ENCODE results near the gene AZIN2.
"Not testable (repeated sequence)": the region's sequence is repeated elsewhere in the genome, so short reads cannot be mapped to it uniquely, and the experiment has no call there.

AZIN2 gene

DNA sequence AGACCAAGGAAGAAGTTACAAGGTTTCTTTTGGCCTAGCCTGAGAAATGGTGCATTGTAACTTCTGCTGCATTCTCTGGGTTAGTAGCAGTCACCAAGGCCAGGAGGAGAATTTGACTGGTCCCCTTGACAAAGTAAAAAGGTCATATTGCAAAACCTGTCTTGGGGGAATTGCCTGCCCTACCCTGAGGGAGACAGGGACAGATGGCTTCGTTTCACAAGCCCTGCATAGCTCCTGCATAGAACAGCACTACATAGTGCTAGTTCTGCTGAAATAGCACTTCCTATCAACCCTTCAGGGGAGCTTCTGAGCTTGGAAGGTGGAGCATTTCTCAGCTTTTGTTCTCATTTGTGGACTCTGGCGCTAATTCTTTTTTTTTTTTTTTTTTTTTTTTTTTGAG is 23.9 kb upstream of the AZIN2 start:
- no peak for DNase-seq (ENCODE audit: low read depth, low spot score)

DNA sequence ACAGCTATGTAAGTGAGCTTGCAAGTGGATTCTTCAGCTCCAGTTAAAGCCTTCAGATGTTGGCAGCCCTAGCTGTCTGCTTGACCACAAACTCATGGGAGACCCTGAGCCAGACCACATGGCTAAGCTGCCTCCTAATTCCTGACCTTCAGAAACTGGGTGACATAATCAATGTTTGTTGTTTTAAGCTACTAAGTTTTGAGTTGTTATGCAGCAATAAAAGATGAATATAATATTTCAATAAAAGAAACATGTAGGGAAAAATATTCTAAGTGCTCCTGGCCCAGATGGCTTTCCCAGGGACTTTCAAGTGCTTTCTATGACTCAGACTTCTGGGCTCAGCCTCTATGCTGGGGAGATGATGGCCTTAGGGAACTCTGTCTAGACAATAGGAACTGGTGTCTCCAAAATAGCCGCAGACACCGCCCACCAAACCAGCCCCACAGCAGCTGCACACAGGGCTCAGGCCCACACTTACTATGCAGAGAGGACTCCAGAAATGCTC is 20.3 kb upstream of the AZIN2 start:
- no peak for DNase-seq (ENCODE audit: low read depth, low spot score)

GRCh38 chr1:33061834-33062233 is 19.1 kb upstream of the AZIN2 start:
- DNase-seq (ENCODE audit: low read depth, low spot score) = no peak

- not testable (repeated sequence) for DNase-seq (ENCODE audit: low read depth, low spot score)
These were observed 16.7 kb upstream of the AZIN2 start for GRCh38 chr1:33064284-33064683.

GRCh38 chr1:33065301-33065700 is 15.7 kb upstream of the AZIN2 start:
- no peak for DNase-seq (ENCODE audit: low read depth, low spot score)

DNA sequence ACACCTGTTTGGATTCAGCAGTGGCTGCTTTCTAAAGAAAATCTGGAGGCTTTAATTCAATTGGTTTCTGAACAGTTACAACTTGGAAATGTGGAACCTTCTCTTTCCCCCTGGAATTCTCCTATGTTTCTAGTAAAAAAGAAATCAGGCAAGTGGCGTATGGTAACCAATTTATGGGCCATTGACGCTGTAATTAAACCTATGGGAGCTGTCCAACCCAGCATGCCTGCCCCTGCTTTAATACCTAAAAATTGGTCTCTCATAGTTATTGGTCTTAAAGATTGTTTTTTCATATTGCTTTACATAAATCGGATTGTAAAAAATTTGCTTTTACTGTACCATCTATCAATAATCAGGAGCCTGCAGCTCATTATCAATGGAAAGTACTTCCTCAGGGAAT is 14.5 kb upstream of the AZIN2 start:
- not testable (repeated sequence) for DNase-seq (ENCODE audit: low read depth, low spot score)

DNA sequence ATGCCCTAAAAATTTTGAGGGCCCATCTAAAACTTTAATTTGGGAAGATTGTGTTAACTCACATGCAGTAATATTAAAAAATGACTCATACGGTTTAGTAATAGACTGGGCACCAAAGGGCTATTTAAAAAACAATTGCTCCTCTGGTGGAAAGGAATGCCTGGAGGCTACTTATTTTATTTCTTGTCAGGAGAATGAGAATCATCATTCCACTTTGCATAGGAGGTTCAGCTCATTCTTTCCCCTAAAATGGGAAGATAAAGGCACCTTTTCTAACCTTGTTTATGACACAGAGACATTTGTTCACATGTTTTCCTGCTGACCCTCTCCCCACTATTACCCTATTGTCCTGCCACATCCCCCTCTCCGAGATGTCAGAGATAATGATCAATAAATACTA is 12.8 kb upstream of the AZIN2 start:
- not testable (repeated sequence) for DNase-seq (ENCODE audit: low read depth, low spot score)

- no peak for DNase-seq (ENCODE audit: low read depth, low spot score)
These were observed 10.3 kb upstream of the AZIN2 start for GRCh38 chr1:33070628-33071027.

DNA sequence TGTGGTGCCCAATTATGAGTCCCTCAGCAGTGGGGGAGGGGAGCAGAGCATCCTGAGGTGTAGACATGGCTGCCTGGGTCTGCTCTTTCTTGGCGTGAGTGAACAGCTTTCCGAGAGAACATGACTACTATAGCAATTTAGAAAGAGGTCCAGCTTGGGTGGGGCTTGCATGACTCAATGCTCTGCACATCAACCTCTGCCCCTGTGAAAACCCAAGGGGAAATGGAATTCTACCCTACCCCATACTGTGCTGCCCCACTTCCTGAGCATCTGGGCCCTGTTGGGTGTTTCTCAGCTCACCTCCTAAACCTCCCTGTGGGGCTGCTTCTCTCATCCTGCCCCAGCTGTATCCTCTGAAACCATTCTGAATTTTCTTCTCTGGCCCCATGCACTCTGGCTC is 8.2 kb upstream of the AZIN2 start:
- no peak for DNase-seq (ENCODE audit: low read depth, low spot score)

DNA sequence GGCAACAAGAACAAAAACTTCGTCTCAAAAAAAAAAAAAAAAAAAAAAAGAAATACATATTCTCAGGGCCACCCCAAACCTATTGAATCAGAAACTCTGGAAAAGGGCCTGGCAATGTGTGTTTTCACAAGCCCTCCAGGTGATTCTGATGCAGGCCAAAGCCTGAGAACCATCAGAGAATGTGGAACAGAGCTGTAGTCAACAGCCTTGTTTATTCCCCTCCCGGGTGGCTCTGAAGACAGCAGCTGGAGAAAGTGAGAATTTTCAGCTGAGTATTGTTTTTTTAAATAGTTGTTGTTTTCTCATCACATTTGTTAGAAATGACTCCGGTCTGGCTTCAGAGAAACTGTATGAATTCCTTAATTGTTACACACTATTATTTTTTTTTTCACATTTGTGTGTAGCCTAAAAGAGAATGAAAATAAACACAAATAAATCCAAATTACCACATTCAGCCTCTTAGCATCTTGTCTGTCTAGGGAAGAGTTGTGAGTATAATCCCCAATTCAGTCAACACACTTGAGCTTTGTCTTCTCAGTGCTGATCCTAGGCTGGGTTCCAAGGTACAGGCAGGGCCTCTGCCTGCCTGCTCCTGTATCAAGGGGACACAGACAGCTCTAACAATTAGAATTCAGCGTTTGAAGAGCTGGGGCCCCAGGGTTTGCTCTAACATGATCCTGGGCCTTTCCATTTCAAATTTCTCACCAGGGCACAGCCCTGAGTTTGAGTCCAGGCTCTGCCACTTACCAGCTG is 6.6 kb upstream of the AZIN2 start:
- no peak for DNase-seq (ENCODE audit: low read depth, low spot score)

GRCh38 chr1:33078030-33078591 is 2.8 kb upstream of the AZIN2 start:
- DNase-seq (ENCODE audit: low read depth, low spot score) = no peak

GRCh38 chr1:33080373-33080772 is 580 bp upstream of the AZIN2 start:
- DNase-seq (ENCODE audit: low read depth, low spot score) = no peak

GRCh38 chr1:33081554-33082305 is 777 bp downstream of the AZIN2 start:
- DNase-seq (ENCODE audit: low read depth, low spot score) = no peak

- DNase-seq (ENCODE audit: low read depth, low spot score) = no peak
These were observed 1.7 kb downstream of the AZIN2 start for GRCh38 chr1:33082575-33083108.

GRCh38 chr1:33085332-33085731 is 4.4 kb downstream of the AZIN2 start:
- no peak for DNase-seq (ENCODE audit: low read depth, low spot score)

DNA sequence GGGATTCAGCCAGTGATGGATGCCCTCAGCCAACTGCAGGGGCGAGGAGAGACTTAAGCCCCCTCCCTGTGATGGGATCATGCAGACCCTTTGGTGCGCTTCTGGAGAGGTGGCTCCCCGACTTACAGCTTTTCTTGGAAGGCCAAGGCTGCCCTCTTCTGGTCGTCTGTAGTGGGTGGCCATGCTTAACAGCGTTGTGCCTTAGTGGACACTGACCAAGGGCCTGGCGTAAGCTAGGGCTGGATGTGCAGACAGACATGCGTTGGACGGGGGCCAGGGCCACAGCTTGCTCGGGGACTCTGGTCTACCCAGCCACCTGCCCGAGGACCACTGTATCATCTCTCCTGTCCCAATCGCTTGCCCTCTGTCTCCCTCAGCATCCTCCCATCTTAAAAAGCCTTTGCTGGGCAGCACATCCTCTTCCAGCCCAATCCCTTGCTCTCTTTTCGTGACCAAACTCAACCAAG is 5.5 kb downstream of the AZIN2 start:
- DNase-seq (ENCODE audit: low read depth, low spot score) = no peak

GRCh38 chr1:33087677-33088076 is 6.7 kb downstream of the AZIN2 start:
- no peak for DNase-seq (ENCODE audit: low read depth, low spot score)

- no peak for DNase-seq (ENCODE audit: low read depth, low spot score)
These were observed 7.4 kb downstream of the AZIN2 start for GRCh38 chr1:33088119-33088906.

DNA sequence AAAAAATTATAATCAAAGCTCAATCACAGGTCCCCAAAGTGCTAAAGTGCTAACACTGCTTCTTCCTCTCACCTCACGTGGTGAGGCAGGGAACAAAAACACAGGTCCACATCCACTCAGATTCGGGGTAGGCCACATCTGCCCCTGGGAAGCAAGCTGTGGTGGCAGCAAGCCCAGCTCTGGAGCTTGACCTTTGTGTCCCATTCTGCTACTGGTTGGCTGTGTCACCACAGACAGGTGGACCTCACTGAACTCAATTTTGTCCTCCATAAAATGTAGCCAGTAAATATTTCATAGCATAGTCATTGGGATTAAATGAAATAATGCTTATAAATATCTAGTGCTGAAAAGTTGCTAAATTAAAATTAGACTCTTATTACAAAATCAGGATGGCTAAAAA is 8.5 kb downstream of the AZIN2 start:
- no peak for DNase-seq (ENCODE audit: low read depth, low spot score)

DNA sequence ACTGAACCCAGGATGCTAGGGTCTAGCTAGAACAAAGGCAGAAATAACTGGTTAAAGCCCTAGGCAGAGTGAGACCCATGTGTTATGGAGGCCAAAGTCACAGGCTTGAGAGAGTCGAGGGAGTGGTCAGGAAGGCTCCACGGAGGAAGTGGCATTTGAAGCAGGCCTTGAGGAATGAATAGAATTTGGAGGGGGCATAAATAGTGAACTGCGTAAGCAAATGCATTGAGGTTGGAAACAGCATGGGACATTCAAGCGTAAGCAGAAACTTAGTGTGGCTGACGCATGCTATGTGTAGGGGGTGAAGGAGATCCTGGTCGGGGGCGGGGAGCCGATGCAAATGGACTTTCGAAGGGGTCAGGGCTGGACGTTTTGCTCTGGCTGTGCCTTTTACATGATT is 11.5 kb downstream of the AZIN2 start:
- no peak for DNase-seq (ENCODE audit: low read depth, low spot score)

DNA sequence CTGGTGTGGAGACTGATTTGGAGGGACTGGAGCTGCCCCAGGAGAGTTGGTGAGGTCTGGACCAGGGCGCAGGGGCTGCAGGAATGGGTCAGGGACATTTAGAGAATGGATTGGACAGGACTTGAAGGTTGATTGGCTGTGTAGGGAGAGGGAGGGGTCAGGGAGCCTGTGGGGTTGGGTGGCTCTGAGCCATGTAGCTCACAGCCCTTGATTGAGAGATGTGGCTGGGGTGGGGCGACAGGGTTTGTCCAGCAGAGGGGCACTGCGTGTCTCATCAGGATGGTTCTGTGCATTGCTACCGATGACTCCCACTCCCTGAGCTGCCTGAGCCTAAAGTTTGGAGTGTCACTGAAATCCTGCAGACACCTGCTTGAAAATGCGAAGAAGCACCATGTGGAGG is 12.1 kb downstream of the AZIN2 start:
- no peak for DNase-seq (ENCODE audit: low read depth, low spot score)

DNA sequence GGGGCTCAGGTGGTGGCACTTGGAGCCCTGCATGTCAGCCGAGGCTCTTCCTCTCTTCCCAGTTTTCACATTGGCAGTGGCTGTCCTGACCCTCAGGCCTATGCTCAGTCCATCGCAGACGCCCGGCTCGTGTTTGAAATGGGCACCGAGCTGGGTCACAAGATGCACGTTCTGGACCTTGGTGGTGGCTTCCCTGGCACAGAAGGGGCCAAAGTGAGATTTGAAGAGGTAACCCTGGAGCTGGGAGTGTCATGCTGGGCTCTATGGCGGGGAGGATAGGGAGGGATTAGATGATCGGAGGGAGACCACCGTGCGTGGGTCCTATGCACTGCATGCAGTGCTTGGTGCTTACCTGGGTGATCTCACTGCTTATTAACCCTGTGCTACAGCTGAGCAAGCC is 13.5 kb downstream of the AZIN2 start:
- no peak for DNase-seq (ENCODE audit: low read depth, low spot score)
